Type B pancreatic cell (in vitro differentiated cells): ENCODE measurements around the gene C12orf50. TPM values are rescaled to one million over a fixed set of nuclear protein-coding genes. Genes with fewer than 3 reads are reported as not detected.

Experiments
- DNase-seq: peaks from one replicate; pipeline ENCODE4 v3.0.0; 2021; ENCODE audit warnings: mixed read lengths; ENCODE audit not compliant: unreplicated experiment; ENCODE audit errors: extremely low spot score
- H3K27ac Mint-ChIP-seq: 2 replicates; pipeline ENCODE4 v1.8.0; 2021; ENCODE audit warnings: mild to moderate bottlenecking, mixed read lengths
- H3K27me3 Mint-ChIP-seq: 2 replicates; pipeline ENCODE4 v1.8.0; 2021; ENCODE audit warnings: mixed read lengths
- H3K36me3 Mint-ChIP-seq: 2 replicates; pipeline ENCODE4 v1.8.0; 2021; ENCODE audit warnings: mixed read lengths
- H3K4me1 Mint-ChIP-seq: one replicate; pipeline ENCODE4 v1.8.0; 2021; ENCODE audit warnings: mixed read lengths; ENCODE audit not compliant: unreplicated experiment
- H3K4me3 Mint-ChIP-seq: 2 replicates; pipeline ENCODE4 v1.8.0; 2021; ENCODE audit warnings: mild to moderate bottlenecking, mixed read lengths
- H3K9me3 Mint-ChIP-seq: 2 replicates; pipeline ENCODE4 v1.8.0; 2021; ENCODE audit warnings: mixed read lengths
- total RNA-seq: library from RNA; stranded (reverse); gene quantifications from 2 replicates; pipeline ENCODE4 v1.2.1, GENCODE V29; 2021; ENCODE audit warnings: low replicate concordance
- TF ChIP-seq, protein P1 (sequence below): fragments of 200-600 bp; sonication (generic); conservative IDR thresholded peaks from 2 replicates; pipeline ENCODE4 v1.5.0; 2021; ENCODE audit warnings: antibody characterized with exemption, mild to moderate bottlenecking

Gene C12orf50
- total RNA-seq, 1 donor from 2014 or later: 0.17 TPM

DNA sequence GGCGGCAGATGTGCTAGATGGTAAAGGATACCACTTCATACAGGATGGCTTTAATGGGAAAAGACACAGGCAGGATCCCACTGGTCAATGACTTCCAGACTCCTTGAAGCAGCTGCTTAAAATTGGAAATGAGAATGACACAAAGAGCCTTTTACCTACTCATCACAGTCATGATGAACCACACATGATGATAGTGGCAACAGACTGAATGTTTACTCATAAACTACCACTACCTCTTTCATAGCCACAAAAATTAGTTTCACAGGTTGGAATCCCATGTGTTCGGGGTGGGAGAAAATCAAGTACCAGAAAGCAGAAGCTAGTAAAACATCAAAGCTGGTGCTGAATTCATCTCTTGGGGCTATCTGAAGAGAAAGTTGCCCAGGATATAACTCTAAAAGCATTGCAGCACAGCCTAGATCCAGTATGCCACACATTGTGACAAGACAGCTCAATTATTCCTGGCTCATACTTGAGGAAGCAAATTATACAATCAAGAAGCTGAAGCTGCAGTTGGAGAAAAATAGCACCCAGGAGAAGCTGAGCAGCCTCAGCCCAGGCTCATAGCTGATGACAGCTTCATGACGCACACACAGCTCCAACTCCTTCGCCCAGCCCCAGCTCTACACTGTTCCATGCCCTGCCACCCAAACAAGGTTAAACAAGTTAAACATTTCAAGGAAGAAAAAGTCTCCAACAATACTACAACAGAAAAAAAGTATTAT is 29.0 kb upstream of the C12orf50 start:
- Mint-ChIP-seq H3K4me1 (no peaks in the 10 kb centered on the region), H3K27ac (no peak overlapping the region), H3K9me3 (no peaks in the 10 kb centered on the region), H3K36me3 (peaks cover 22% of the 10 kb centered on the region), H3K27me3 (no peaks in the 10 kb centered on the region), H3K4me3 (no peak overlapping the region)
- no peak for DNase-seq
- TF ChIP-seq, protein P1, sequence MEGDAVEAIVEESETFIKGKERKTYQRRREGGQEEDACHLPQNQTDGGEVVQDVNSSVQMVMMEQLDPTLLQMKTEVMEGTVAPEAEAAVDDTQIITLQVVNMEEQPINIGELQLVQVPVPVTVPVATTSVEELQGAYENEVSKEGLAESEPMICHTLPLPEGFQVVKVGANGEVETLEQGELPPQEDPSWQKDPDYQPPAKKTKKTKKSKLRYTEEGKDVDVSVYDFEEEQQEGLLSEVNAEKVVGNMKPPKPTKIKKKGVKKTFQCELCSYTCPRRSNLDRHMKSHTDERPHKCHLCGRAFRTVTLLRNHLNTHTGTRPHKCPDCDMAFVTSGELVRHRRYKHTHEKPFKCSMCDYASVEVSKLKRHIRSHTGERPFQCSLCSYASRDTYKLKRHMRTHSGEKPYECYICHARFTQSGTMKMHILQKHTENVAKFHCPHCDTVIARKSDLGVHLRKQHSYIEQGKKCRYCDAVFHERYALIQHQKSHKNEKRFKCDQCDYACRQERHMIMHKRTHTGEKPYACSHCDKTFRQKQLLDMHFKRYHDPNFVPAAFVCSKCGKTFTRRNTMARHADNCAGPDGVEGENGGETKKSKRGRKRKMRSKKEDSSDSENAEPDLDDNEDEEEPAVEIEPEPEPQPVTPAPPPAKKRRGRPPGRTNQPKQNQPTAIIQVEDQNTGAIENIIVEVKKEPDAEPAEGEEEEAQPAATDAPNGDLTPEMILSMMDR: no peak

DNA sequence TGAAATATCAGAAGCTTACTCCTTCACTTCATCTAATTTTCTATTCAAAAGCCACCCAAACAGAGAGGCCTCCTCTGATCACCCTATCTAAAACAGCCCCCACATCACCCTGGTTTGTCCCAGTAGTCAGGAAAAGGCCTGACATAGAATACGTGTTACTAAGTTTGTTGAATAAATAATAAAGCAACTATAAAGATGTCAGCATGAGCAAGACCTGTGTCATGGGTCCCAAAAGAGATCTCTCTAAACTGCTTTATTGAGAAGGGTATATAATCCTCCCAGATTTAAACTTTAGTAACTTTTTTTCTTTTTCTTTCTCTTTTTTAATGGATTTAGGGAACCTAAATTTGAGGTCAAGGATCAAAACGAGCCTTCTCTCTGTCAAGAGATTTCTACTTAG is 27.4 kb upstream of the C12orf50 start:
- H3K27ac Mint-ChIP-seq: no peak overlapping the region

DNA sequence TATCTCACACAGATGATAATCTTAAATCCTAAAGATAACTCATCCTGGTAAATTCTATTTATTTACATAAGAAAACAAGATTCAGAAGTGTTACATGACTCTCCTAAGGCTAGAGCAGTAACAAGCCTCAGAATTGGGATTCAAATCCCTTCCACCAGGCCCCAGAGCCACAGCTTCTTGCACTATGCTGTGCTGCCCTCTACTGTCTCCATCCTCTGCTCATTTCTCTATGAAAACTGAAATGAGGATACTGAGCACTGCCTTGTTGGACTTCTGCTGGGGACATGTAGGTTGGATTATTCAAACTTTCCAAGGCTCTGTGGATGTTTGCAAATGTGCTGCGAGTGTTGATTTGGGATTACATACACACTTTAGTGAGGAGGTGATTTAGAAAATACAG is 23.5 kb upstream of the C12orf50 start:
- no peak overlapping the region for H3K4me3 Mint-ChIP-seq
- TF ChIP-seq, protein P1: peak; percentile 58
- DNase-seq: no peak
- H3K9me3 Mint-ChIP-seq: no peaks in the 10 kb centered on the region
- H3K27ac Mint-ChIP-seq: no peak overlapping the region
- no peaks in the 10 kb centered on the region for H3K4me1 Mint-ChIP-seq
- peaks cover 14% of the 10 kb centered on the region for H3K36me3 Mint-ChIP-seq
- no peaks in the 10 kb centered on the region for H3K27me3 Mint-ChIP-seq

More for the DNA sequence above, 27.4 kb upstream of the C12orf50 start:
- DNase-seq: no peak
- Mint-ChIP-seq H3K4me3 (no peak overlapping the region), H3K9me3 (no peaks in the 10 kb centered on the region), H3K4me1 (no peaks in the 10 kb centered on the region), H3K36me3 (peaks cover 25% of the 10 kb centered on the region), H3K27me3 (no peaks in the 10 kb centered on the region)
- TF ChIP-seq, protein P1: no peak

DNA sequence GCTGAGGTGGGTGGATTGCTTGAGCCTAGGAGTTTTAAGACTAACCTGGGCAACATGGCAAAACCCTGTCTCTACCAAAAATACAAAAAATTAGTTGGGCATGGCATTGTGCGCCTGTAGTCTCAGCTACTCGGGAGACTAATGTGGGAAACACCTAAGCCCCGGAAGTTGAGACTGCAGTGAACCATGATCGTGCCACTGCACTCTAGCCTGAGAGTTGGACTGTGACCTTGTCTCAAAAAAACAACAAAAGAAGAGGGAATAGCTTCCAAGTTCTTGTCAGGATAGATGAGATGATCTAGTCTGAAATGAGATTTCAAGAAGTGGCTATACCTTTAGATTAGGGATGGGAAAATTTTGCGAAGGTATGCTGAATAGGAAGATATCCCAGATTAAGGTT is 14.8 kb upstream of the C12orf50 start:
- Mint-ChIP-seq H3K27ac (no peak overlapping the region), H3K36me3 (peaks cover 42% of the 10 kb centered on the region), H3K4me3 (no peak overlapping the region), H3K4me1 (peaks cover 3% of the 10 kb centered on the region), H3K27me3 (no peaks in the 10 kb centered on the region), H3K9me3 (no peaks in the 10 kb centered on the region)
- TF ChIP-seq, protein P1: no peak
- no peak for DNase-seq

DNA sequence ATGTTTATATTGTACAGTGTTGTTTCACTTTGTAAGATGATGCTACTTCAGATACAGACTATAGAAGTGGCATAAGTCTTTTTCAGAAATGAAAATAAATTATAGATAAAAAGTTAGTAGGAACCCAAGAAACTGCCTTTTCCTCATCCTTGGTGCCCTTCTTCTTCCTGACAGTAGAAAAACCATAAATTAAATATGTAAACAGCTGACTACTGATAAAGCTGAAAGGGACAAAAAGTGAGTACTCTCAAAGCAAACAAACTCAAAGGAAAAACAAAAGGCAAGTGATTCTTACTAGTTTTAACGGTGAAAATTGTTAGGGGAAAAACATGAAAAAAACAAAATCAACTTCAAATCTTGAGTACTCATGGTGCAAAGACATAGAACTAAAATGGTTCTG is 8.6 kb upstream of the C12orf50 start:
- Mint-ChIP-seq H3K4me1 (peaks cover 29% of the 10 kb centered on the region), H3K36me3 (peaks cover 5% of the 10 kb centered on the region), H3K9me3 (no peaks in the 10 kb centered on the region), H3K27me3 (no peaks in the 10 kb centered on the region), H3K27ac (no peak overlapping the region), H3K4me3 (no peak overlapping the region)
- TF ChIP-seq, protein P1: no peak
- DNase-seq: no peak
